K562 treated with DMSO at 1 percent for 48 hours (cell line): ENCODE measurements around the gene FRA10AC1. TPM values are rescaled to one million over a fixed set of nuclear protein-coding genes. Genes with fewer than 3 reads are reported as not detected.

Source experiments
- total RNA-seq: library from RNA; unstranded; fragments of 300-600 nt; gene quantifications from 2 replicates; pipeline ENCODE4 v1.2.3, GENCODE V29; 2022; ENCODE audit warnings: low replicate concordance; ENCODE audit errors: extremely low read depth

Gene FRA10AC1
- not detected in 2 replicates for total RNA-seq

GRCh38 chr10:93702210-93703001 lies at the start of gene FRA10AC1:
FRA10AC1 (minus strand) TSS chr10:93702592; CDS start chr10:93700106, 2,486 bp downstream.

Other genes starting within 250 kb of the FRA10AC1 start
- gene MYOF, start 220.3 kb downstream of the FRA10AC1 start, total RNA-seq = not detected in 2 replicates
- not detected in 2 replicates for gene CEP55, start 206.0 kb downstream of the FRA10AC1 start, total RNA-seq
- gene FFAR4, start 135.9 kb downstream of the FRA10AC1 start, total RNA-seq = not detected in 2 replicates
- gene RBP4, start 101.4 kb downstream of the FRA10AC1 start, total RNA-seq = not detected in 2 replicates
- gene PDE6C, start 90.1 kb downstream of the FRA10AC1 start, total RNA-seq = not detected in 2 replicates
- gene LGI1, start 55.3 kb upstream of the FRA10AC1 start, total RNA-seq = not detected in 2 replicates
- not detected in 2 replicates for gene SLC35G1, start 191.4 kb upstream of the FRA10AC1 start, total RNA-seq